Fibroblast of villous mesenchyme (primary cell): ENCODE data around the gene RBM7. TPM values are rescaled to one million over a fixed set of nuclear protein-coding genes. Genes with fewer than 3 reads are reported as not detected.
A peak's percentile ranks its signal among the peaks of the same experiment; 100 is the strongest.

Experiments
- DNase-seq: peaks from one replicate; pipeline ENCODE4 v3.0.0-alpha.2; 2010; ENCODE audit warnings: low read depth
- H3K4me3 ChIP-seq: 2 replicates; pipeline ENCODE4 v1.5.1; 2011; ENCODE audit warnings: low read depth, mild to moderate bottlenecking, low read length
- CTCF ChIP-seq: IDR thresholded peaks from 2 replicates; pipeline ENCODE4 v1.5.1; 2012; ENCODE audit warnings: low read depth, mild to moderate bottlenecking, low read length; ENCODE audit not compliant: insufficient read depth
- total RNA-seq: library from RNA; depleted of rRNA; stranded (reverse); fragments of >200 nt; gene quantifications from 2 replicates; pipeline ENCODE4 v1.2.3, GENCODE V29; 2012

The RBM7 gene
- total RNA-seq, 1 donor = 53.1 TPM

DNA sequence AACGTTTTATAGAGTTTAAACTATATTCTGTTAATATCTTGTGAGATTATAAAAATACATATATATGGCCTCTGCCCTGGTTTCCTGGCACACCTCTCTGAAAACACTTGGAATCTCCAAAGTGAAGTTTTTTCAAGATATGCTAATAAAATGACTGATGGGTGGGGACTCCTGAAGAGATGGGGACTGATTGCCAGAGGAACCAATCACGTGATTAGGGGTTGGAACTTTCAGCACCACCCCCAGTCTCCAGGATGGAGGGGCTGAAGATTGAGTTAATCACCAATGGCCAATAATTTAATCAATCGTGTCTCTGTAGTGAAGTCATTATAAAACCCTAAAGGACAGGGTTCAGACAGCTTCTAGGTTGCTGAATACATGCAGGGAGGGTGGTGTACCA is 37.5 kb upstream of the RBM7 start:
- no peak for DNase-seq
- H3K4me3 ChIP-seq = no peak overlapping the region
- no peak for TF ChIP-seq CTCF

GRCh38 chr11:114366331-114367243 is 33.9 kb upstream of the RBM7 start:
- H3K4me3 ChIP-seq = no peak overlapping the region
- TF ChIP-seq CTCF = no peak
- DNase-seq = peak; percentile 49

GRCh38 chr11:114367244-114367957 is 33.1 kb upstream of the RBM7 start:
- no peak for DNase-seq
- TF ChIP-seq CTCF = no peak
- H3K4me3 ChIP-seq = no peak overlapping the region

DNA sequence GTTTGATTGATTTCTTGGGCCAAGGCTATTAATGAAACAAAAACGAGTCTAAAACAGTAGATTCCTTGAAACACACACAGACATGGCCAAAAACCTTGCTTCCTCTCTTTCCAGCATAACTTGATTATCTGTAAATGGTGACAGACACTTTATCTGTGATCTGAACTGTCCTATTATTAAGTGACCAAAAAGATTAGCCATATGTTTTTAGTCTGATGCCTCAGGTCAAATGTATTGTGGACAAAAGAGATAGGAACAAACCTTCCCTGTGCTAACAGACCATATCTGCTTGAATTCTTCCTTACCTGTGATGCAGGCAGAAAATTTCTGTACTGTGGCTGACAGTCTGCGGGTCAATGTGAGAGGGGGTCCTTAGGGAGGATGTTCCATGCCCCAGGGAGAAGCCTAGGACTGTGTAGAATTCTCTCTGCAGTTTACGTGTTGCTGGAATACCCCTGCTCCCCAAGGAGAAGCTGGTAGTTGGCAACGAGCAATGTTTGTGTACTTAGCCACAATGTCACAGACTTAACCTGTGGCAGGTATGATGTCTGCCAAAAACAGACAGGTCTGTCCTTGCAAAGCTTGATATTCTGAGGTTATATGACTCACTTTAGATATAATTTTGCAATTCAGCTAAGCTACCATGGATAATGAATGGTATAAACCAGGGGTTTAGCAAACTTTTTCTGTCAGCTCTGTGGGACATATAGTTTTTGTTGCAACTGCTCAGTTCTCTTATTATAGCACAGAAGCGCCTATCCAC is 31.4 kb upstream of the RBM7 start:
- DNase-seq = no peak
- no peak overlapping the region for H3K4me3 ChIP-seq
- no peak for TF ChIP-seq CTCF

GRCh38 chr11:114375052-114375451 is 25.4 kb upstream of the RBM7 start:
- no peak for TF ChIP-seq CTCF
- no peak overlapping the region for H3K4me3 ChIP-seq
- no peak for DNase-seq

GRCh38 chr11:114377612-114378267 is 22.7 kb upstream of the RBM7 start:
- no peak overlapping the region for H3K4me3 ChIP-seq
- DNase-seq = peak; percentile 43
- no peak for TF ChIP-seq CTCF
